GM21717 (cell line): ENCODE data around the gene FAM20C.

Source experiments
- ATAC-seq: cut with Tn5 transposase; IDR thresholded peaks from one replicate; pipeline ENCODE4 v1.9.1; 2021; ENCODE audit warnings: mild to moderate bottlenecking, moderate library complexity; ENCODE audit not compliant: unreplicated experiment

Gene FAM20C

GRCh38 chr7:207418-208129 is 15.2 kb downstream of the FAM20C start:
- ATAC-seq: no peak

GRCh38 chr7:208130-208673 is 15.8 kb downstream of the FAM20C start:
- ATAC-seq: no peak

GRCh38 chr7:208816-209215 is 16.4 kb downstream of the FAM20C start:
- ATAC-seq: no peak

DNA sequence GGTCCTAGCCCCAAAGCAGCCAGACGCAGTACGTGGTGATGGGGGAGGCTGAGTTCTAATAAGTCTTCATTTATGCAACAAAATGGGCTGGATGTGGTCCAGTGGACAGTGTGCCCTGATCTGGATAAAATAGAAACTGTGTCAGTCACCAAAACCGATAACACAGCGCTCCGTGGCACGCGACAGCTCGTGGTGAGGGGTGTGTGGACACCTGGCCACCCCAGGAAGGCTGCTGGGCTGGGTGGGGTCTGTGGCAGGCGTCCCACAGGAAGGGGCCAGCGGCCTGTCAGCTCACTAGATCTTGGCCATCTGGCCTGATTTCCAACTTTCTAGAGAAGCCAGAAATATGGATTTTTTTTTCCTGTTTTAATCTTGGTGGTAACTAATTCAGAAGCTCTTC is 17.0 kb downstream of the FAM20C start:
- ATAC-seq: no peak

DNA sequence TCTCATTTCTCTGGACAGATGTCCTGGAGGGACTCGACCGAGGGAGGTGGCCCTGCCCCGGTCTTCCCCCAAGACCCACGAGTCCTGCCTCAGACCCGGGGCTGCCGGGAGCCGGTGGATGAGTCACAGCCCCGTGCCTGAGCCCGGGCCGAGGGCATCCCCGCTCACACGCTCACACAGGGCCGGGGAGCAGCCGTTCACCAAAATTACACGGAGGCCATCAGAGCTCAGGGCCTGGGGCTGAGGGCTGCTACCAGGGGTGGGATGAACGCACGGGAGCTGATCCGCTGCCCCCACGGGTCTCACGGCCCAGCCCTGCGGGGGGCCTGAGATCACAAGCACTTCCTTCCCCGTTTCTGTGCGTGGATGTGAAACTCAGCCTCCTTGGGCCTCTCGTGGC is 17.5 kb downstream of the FAM20C start:
- no peak for ATAC-seq

- no peak for ATAC-seq
Observed at GRCh38 chr7:210401-210925, 18.1 kb downstream of the FAM20C start.

DNA sequence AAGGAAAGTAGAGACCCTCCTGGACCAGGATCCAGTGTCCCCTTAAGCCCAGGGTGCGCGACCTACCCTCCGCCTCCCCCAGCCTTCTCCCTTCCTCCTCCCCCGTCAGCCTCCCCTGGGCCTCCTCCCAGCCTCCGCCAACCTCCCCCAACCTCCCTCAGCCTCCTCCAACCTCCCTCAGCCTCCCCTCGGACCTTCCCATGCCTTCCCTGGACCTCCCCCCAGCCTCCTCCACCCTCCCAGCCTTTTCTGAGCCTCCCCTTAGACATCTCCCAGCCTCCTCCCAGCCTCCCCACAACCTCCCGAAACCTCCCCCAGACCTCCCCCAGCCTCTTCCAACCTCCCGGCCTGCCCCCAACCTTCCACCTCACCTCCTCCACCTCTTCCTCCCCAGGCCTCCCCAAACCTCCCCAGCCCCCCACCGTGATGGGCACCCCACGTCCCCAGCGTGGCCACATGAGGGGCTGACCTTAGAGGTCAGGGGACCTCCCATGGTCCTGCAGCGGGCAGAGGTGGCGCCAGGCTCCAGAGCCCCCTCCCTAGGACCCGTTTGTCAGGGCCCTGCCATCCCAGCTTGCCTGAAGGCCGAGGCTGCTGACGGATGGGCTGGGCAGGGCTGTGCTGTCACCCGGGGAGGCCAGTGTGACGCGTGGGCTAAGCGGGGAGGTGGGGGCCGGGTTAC is 18.8 kb downstream of the FAM20C start:
- no peak for ATAC-seq

DNA sequence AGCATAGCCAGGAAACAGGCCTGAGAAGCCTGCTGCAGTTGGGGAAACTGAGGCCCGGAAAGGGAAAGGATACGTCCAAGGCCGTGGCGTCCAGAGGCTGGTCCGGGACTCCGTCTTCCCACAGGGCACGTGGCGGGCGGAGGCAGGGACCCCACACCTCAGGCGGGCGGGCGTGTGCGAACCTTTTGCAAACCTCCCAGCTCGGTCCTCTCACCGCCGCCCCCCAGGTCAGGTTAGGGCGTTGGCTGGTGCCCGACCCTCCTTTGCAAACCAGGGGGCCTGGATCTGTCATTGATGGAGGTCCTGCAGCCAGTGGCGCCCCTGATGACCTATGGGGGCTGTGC is 19.3 kb downstream of the FAM20C start:
- ATAC-seq: no peak

DNA sequence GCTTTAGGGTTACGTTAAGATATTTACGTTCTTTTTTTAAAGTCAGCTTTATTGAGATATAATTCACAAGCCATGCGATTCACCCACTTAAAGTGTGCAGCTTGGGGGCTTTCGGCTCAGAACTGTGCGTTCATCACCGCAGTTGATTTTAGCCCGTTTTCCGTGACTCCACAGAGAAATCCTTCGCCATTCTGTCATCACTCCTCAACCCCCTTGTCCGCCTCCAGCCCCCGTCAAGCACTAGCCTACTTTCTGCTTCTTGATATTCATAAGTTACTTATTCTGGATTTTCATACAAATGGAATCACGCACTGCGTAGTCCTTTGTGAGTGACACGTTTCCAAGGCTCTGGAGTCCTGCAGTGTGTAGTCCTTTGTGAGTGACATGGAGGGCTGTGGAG is 20.4 kb downstream of the FAM20C start:
- ATAC-seq: no peak

- ATAC-seq: no peak
Observed at GRCh38 chr7:213324-213993, 21.1 kb downstream of the FAM20C start.

- no peak for ATAC-seq
Observed at GRCh38 chr7:214410-215212, 22.2 kb downstream of the FAM20C start.

DNA sequence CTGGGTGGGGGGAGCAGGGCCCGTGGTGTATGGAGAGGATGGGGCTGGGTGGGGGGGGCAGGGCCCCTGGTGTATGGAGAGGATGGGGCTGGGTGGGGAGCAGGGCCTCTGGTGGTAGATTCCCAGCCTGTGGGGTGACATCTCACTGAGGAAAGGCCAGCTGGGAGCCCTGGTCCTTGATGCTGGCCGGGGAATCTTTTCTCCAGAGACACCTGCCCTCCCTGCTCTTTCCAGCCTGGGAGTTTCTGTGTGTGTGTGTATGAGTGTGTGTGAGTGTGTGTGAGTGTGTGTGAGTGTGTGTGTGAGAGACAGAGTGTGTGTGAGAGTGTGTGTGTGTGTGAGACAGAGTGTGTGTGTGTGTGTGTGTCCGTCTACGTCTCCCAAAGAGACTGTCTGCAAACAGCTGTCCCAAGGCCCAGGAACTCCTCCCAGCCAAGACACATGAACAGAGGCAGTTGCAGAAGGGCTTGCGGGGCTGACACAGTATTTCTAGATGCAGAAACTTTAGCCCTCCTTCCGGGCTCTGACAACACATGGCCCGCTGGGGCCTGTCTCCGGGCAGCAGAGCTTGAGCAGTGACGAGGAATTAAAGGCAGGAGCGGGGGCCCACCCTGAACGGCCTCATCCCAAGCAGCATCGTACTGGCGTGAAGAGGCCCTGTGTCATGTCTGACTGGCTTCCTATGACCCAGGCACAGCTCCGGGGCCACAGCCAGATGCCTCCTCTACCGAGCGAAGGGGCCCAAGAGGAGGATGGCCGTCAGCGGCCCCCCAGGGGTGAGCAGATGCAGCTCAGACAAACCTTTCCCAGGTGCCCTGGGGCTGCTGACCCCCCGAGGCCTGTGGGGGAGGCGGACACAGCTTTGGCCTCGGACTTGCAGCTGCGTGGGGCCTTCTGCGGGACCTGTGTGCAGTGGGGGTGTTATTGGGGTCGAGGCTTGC is 24.3 kb downstream of the FAM20C start:
- ATAC-seq: no peak

DNA sequence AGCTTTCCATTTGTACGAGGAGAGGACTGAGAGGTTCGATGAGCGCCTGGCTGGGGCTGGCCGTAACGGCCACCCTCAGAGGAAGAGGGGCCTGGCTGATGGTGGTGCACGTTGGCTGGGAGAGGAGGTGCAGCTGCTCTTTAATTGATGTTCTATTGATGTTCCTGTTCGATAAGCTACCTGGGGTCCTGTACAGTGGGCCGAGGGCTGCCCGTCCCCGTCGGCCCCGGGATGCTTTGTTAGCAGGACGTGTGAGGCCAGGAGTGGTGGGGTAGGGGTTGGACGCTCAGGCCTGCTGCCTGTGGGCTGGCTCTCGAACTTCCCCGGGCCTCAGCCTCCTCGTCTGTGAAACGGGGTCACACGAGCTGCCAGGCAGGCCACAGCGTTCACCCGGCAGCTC is 25.4 kb downstream of the FAM20C start:
- no peak for ATAC-seq

GRCh38 chr7:218316-218715 is 25.9 kb downstream of the FAM20C start:
- ATAC-seq: no peak

DNA sequence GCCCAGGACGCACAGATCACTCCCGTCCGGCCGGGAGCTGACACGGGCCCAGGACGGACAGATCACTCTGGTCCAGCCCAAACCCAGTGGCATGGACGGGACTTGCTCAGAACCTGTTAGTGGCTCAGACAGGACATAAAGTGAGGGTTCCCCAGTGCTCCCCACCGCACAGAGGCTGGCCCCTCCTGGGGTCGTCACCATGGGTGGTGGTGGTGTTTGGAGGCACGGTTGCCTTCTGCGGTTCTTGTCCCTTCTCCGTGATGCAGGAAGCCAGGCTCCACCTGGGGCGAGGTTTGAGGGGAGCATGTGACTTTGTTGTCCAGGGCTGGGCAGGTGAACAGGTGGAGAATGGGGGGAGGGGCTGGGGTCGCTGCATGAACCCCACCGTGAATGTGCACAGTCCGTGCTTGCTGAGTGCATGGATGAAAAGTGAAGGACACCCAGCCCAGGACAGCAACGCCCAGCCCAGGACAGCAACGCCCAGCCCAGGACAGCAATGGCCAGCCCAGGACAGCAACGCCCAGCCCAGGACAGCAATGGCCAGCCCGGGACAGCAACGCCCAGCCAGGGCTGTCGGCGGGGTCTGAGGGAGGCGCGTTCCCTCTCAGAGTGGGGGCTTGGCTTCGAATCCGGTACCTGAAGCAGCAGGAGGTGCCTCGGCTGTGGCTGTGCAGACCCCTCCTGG is 26.7 kb downstream of the FAM20C start:
- ATAC-seq: no peak

- no peak for ATAC-seq
Observed at GRCh38 chr7:219581-220150, 27.3 kb downstream of the FAM20C start.

- no peak for ATAC-seq
Observed at GRCh38 chr7:220151-220841, 27.9 kb downstream of the FAM20C start.

GRCh38 chr7:221978-222715 is 29.8 kb downstream of the FAM20C start:
- no peak for ATAC-seq
